HG03045 (cell line): ENCODE results near the gene SMURF1.

Experiments used
- ATAC-seq: cut with Tn5 transposase; IDR thresholded peaks from one replicate; pipeline ENCODE4 v1.9.1; 2021; ENCODE audit warnings: mild to moderate bottlenecking, moderate library complexity; ENCODE audit not compliant: unreplicated experiment

SMURF1 gene

GRCh38 chr7:99030951-99031350 is 113.0 kb downstream of the SMURF1 start:
- ATAC-seq = no peak

- no peak for ATAC-seq
Observed at GRCh38 chr7:99030457-99030856, 113.5 kb downstream of the SMURF1 start.

GRCh38 chr7:99029466-99030435 is 114.2 kb downstream of the SMURF1 start:
- ATAC-seq = no peak

- no peak for ATAC-seq
Observed at GRCh38 chr7:99028261-99028973, 115.5 kb downstream of the SMURF1 start.

GRCh38 chr7:99027841-99028240 is 116.1 kb downstream of the SMURF1 start:
- ATAC-seq = no peak

- ATAC-seq = no peak
Observed at GRCh38 chr7:99027241-99027640, 116.7 kb downstream of the SMURF1 start.

GRCh38 chr7:99024066-99024465 is 119.8 kb downstream of the SMURF1 start:
- no peak for ATAC-seq

- no peak for ATAC-seq
Observed at GRCh38 chr7:99021941-99022560, 121.9 kb downstream of the SMURF1 start.

GRCh38 chr7:99020413-99020715 is 123.5 kb downstream of the SMURF1 start:
- no peak for ATAC-seq

- no peak for ATAC-seq
Observed at GRCh38 chr7:99019523-99020412, 124.1 kb downstream of the SMURF1 start.

GRCh38 chr7:99016196-99016595 is 127.7 kb downstream of the SMURF1 start:
- ATAC-seq = no peak

- ATAC-seq = no peak
Observed at GRCh38 chr7:99014113-99014985, 129.6 kb downstream of the SMURF1 start.

- no peak for ATAC-seq
Observed at GRCh38 chr7:99013266-99014112, 130.4 kb downstream of the SMURF1 start.

GRCh38 chr7:99012722-99013121 is 131.2 kb downstream of the SMURF1 start:
- ATAC-seq = no peak

GRCh38 chr7:99011706-99012404 is 132.1 kb downstream of the SMURF1 start:
- ATAC-seq = no peak

- ATAC-seq = no peak
Observed at GRCh38 chr7:99011341-99011705, 132.6 kb downstream of the SMURF1 start.

- ATAC-seq = no peak
Observed at GRCh38 chr7:99010281-99010680, 133.6 kb downstream of the SMURF1 start.

GRCh38 chr7:99008921-99009530 is 134.9 kb downstream of the SMURF1 start:
- ATAC-seq = no peak
